GM13976 (cell line): ENCODE measurements around the gene STK35.

Source experiments
- DNase-seq: peaks from one replicate; pipeline ENCODE4 v3.0.0; 2012; ENCODE audit warnings: low spot score
- CTCF ChIP-seq: IDR thresholded peaks from 2 replicates; pipeline ENCODE4 v1.5.1; 2012; ENCODE audit warnings: borderline replicate concordance, mild to moderate bottlenecking; ENCODE audit not compliant: insufficient read depth; ENCODE audit errors: extremely low read depth, missing control alignments, control extremely low read depth
- in situ Hi-C: fragments of 300-500 bp; cut with MboI; formaldehyde crosslinking; loops from one replicate; pipeline ENCODE4 v1.12.0; 2022; ENCODE audit warnings: low sequenced_read_pairs, mixed read lengths, inconsistent platforms; ENCODE audit not compliant: unreplicated experiment

STK35 gene

DNA sequence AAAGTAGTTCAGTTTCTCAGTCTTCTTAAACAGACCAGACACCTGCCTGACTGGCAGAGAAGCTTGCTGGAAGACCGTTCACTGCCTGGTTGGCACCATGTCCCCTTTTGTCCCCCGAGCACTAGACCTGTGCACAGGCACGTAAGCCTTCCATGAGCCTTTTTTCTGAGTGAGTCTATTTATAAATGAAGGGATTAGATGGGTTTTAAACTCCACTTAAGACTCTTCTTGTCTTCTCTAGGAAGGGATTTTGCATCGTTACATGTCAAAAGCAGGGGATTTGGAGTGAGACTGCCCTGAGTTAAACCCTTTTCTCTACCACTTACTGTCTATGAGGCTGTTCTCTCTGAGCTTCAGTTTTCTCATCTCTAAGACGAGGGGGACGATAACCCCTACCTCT, 37.6 kb downstream of the STK35 start:
- DNase-seq = no peak
- no peak for TF ChIP-seq CTCF
- in situ Hi-C loops = no loop called here

DNA sequence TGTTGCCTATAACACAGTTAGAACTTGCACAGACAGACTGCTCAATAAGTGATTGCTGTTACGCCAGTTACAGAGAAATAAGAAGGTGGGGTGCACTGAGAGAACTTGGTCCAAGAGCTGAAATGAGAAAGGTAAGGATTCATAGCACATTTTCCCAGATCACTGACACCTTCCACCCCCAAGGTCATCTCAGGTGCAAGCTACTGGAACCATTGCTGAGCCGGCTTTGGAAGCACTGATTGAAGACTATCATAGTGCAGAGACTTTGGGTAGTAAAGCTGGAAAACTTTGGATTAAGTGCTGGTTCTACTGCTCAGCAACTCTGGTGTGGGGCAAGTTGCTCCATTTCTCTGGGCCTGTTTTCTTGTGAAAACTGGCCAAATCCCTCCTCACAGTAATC, 38.1 kb downstream of the STK35 start:
- in situ Hi-C loops = no loop called here
- DNase-seq = no peak
- TF ChIP-seq CTCF = no peak

DNA sequence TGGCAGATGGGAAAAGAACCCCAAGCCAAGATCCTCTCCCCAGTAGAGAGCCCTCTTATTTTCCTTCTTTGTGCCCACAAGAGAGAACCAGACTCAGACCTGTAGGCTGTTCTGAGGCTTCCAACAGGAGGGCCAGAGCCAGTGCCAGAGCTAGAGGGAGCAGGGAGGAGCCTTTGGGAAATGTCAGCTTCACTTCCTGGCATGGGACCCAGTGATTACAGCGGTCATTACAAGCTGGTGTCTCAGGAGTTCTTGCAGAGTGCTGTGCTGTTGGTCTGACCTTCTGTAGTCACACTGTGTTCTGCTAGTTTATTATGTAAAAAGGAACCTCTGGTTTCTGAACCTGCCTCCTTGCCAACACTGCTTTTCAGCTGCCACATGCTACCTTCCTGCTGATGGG, 38.9 kb downstream of the STK35 start:
- TF ChIP-seq CTCF = no peak
- DNase-seq = no peak
- in situ Hi-C loops = no loop called here

DNA sequence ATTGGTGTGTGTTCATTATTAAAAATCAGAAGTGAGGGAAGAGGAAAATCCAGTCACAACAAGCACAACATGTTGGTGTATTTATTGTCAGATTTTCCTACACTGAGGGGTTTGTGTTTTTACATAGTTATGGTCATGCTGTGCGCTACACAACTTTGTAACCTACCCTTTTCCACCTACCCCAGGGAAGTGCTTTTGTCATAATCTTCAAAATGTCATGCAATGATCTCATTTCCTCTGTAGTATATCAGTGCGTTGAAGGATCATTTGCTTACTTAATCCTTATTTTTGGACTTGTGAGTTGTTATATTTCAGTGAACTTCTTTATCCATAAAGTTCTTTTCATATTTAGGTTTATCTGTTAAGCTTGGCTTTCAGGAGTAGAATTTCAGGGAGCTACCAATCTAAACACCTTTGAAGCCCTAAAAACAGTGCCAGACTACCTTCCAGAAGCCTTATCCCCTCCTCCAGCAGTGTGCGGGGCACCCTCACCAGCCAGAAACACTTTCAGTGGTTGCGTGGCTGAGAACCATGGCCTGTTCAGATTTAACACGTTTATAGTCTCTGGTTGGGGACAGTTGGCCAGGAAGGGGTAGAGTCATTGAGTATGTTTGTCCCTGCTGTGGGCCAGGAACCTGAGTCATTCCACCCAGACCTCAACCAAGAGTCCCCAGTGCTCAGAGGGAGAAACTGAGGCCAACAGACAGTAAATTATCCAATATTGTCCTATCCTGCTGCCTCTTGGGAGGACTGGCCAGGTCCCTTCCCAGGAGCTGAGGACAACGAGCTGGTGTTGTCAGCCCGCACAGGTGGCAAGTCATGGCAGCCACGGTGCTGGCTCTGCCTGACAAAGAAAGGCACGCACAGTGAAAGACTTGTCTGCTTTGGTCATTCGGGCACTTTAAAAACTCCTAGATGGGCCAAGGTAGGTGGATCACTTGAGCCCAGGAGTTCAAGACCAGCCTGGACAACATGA, 40.3 kb downstream of the STK35 start:
- TF ChIP-seq CTCF = no peak
- no peak for DNase-seq
- in situ Hi-C loops = no loop called here

DNA sequence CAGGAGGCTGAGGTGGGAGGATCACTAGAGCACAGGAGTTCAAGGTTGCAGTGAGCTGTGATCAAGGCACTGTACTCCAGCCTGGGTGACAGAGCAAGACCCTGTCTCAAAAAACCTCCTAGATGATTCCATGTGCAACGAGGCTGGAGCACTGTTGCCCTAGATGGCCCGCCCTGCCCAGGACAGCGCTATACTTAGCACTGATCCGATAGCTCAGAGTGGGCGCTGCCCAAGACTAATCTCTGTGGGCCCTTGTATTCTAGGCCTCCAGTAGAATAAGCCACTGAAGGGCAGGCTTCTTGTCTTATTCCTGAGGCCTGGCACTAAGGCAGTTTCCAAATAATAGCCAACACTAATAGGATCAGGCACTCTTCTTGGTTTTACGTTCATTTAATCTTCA, 41.0 kb downstream of the STK35 start:
- no peak for TF ChIP-seq CTCF
- DNase-seq = no peak
- in situ Hi-C loops = no loop called here

DNA sequence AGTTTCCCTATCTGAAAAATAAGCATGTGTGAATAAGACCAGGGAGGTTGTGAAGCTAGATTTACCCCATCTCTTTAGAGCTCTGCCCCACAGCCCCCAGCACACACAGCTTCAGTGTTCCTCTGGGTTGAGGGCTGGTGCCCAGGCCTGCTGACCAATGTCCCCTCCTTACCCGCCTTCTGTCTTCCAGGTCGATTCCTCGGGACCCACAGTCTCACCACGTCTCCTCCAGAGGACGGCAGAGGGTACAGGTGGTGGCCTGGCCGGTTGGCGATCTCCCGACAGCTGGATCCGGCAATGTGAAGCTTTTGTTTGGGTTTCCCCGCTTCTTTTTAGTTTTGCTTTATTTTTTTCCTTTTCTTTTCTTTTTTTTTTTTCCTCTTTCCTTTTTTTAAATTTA, 42.0 kb downstream of the STK35 start:
- no peak for TF ChIP-seq CTCF
- in situ Hi-C loops = no loop called here
- DNase-seq = no peak
